ENCODE data around the gene APOA5. TPM values are rescaled to one million over a fixed set of nuclear protein-coding genes. Genes with fewer than 3 reads are reported as not detected.

APOA5 gene
- total RNA-seq: 757 TPM

GRCh38 chr11:116791813-116792143 is at the start of gene APOA5:
APOA5 (minus strand) TSS chr11:116791879; CDS start chr11:116791860, 19 bp downstream.
- DNase-seq (ENCODE audit: low spot score) (no peak), ATAC-seq (peak; percentile 7)

- peak; percentile 85 for DNase-seq (ENCODE audit: low spot score)
- peak; percentile 53 for ATAC-seq
Measured at GRCh38 chr11:116840746-116841296, 49.1 kb upstream of the APOA5 start.

GRCh38 chr11:116840224-116840745 is 48.6 kb upstream of the APOA5 start:
- ATAC-seq: no peak
- no peak for DNase-seq (ENCODE audit: low spot score)

GRCh38 chr11:116838321-116839084 is 46.8 kb upstream of the APOA5 start:
- DNase-seq (ENCODE audit: low spot score) (no peak), ATAC-seq (no peak)

GRCh38 chr11:116837231-116838091 is 45.8 kb upstream of the APOA5 start, which contains the start of gene APOA1:
APOA1 (minus strand) TSS chr11:116837622; CDS start chr11:116837387, 235 bp downstream.
- DNase-seq (ENCODE audit: low spot score): peak; percentile 94
- peak; percentile 36 for ATAC-seq

GRCh38 chr11:116836632-116836991 is 44.9 kb upstream of the APOA5 start:
- no peak for ATAC-seq
- no peak for DNase-seq (ENCODE audit: low spot score)

- peak; percentile 6 for ATAC-seq
- DNase-seq (ENCODE audit: low spot score): peak; percentile 81
Measured at GRCh38 chr11:116835791-116836631, 44.3 kb upstream of the APOA5 start.

- DNase-seq (ENCODE audit: low spot score) (peak; percentile 86), ATAC-seq (peak; percentile 29)
Measured at GRCh38 chr11:116835042-116835772, 43.5 kb upstream of the APOA5 start.

GRCh38 chr11:116834535-116835041 is 42.9 kb upstream of the APOA5 start:
- ATAC-seq: peak; percentile 18
- DNase-seq (ENCODE audit: low spot score): peak; percentile 85

- ATAC-seq (peak; percentile 19), DNase-seq (ENCODE audit: low spot score) (peak; percentile 92)
Measured at GRCh38 chr11:116833816-116834534, 42.3 kb upstream of the APOA5 start.

GRCh38 chr11:116833491-116833815 is 41.8 kb upstream of the APOA5 start:
- DNase-seq (ENCODE audit: low spot score): no peak
- no peak for ATAC-seq

- no peak for ATAC-seq
- peak; percentile 76 for DNase-seq (ENCODE audit: low spot score)
Measured at GRCh38 chr11:116832350-116833290, 40.9 kb upstream of the APOA5 start.

GRCh38 chr11:116831790-116832349 is 40.2 kb upstream of the APOA5 start:
- DNase-seq (ENCODE audit: low spot score) (no peak), ATAC-seq (no peak)

- DNase-seq (ENCODE audit: low spot score) (peak; percentile 44), ATAC-seq (no peak)
Measured at GRCh38 chr11:116830184-116830912, 38.7 kb upstream of the APOA5 start.

- ATAC-seq (peak; percentile 42), DNase-seq (ENCODE audit: low spot score) (peak; percentile 97)
Measured at GRCh38 chr11:116829525-116830183, 38.0 kb upstream of the APOA5 start, which contains the start of gene APOC3. APOC3 (plus strand) TSS chr11:116829907; CDS start chr11:116830583, 676 bp downstream.
